Measurements from ENCODE around the gene FAM89A.
A peak's percentile ranks its signal among the peaks of the same experiment; 100 is the strongest.
"Not testable (repeated sequence)": the region's sequence is repeated elsewhere in the genome, so short reads cannot be mapped to it uniquely, and the experiment has no call there.

Gene FAM89A

DNA sequence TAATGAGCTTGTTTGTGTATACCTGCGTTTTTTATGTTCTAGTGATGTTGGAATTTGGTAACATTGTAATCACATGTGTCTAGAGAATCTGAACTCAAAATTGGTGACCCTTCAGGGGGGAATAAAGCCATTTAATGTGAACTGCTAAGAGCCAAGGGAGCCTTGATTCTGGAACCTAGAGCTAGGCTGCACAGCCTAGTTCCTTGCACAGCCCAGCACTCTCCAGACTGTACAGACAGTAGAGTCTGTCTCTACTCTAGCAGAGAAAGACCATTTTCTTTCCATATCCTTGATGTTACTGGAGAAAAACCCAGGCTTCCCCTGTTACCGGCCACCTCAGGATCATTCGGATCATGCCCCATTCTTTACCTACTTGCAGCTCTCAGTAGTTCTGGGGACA, 52.6 kb downstream of the FAM89A start:
- DNase-seq (ENCODE audit: low read depth) = no peak

DNA sequence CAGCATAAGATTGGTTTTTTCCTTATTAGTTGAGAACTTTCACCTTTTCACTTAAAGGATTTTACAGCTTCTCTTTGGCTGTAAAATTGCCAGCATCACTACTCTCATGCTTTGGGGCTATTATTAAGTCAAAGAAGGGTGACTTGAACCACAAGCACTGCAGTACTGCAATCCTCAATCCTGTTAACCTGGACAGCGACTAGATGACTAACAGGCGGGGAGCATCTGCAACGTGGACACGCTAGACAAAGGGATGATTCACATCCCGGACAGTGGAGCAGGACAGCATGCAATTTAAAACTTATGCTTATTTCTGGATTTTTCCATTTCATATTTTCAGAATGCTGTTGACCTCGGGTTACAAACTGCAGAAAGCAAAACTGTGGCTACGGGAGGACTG, 53.1 kb downstream of the FAM89A start:
- DNase-seq (ENCODE audit: low read depth) = no peak

DNA sequence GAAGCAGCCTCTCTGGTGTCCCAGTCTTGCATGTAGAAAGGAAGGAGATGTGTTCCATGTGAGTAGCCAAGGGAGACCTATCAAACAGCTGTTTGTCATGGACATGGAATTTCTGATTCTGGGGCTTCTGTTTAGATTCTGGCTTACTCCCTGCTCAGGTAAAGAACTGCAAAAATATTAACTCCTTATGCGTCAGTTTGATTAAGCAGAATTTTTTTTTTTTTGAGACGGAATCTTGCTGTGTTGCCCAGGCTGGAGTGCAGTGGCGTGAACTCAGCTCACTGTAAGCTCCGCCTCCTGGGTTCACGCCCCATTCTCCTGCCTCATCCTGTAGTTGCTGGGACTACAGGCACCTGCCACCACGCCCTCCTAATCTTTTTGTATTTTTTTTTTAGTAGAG, 54.3 kb downstream of the FAM89A start:
- DNase-seq (ENCODE audit: low read depth) = no peak

DNA sequence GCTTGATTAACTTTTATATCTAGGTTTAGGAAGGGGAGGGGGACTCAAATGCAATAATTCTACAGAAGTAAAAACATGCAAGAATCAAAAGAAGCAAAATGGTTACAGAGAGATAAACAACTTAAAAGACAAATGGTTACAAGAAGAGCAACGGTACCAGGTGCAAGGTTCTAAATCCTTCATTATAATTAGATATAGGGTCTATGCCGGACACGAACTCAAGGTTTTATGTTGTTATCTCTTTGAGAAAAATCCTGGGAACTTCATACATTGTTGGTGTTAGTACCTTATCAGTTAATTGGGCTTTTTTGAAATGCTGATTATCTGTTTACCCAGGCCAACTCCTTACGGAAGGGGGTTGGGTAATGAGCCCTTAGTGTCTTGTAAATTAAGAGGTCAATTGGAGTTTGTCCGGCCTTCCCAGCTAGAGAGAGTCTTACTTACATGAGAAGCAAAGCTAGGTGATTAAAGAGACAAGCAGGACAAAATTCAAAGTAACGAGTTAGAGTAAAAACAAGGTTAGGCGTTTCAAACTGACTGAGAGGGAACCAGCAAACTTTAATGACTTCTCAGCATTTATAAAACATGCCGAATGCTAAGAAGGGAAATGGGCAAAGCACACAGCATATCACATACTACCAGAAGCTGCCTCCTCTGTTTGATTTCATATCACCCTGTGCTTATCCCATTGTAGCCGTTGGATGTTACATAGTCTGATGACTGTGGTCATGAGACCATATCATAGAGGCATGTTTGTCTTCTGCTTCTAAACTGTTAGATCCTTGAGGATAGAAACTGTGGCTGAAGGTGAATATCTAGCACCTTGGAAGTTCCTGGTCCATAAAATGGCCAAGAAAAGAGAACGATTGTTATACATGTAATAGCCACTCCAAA, 55.2 kb downstream of the FAM89A start:
- not testable (repeated sequence) for DNase-seq (ENCODE audit: low read depth)

DNA sequence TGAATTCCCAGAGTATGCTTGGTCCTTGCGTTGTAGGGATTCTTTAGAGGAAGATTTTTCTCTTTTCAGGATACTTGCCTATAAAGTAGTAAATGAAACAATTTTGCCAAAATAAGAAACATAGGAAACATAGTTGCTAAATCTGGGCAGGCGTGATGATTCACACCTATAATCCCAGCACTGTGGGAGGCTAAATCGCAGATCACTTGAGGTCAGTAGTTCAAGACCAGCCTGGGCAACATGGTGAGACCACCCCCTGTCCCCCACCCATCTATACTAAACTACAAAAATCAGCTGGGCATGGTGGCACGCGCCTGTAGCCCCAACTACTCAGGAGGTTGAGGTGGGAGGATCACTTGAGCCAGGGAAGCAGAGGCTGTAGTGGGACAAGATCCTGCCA, 56.2 kb downstream of the FAM89A start:
- no peak for DNase-seq (ENCODE audit: low read depth)

DNA sequence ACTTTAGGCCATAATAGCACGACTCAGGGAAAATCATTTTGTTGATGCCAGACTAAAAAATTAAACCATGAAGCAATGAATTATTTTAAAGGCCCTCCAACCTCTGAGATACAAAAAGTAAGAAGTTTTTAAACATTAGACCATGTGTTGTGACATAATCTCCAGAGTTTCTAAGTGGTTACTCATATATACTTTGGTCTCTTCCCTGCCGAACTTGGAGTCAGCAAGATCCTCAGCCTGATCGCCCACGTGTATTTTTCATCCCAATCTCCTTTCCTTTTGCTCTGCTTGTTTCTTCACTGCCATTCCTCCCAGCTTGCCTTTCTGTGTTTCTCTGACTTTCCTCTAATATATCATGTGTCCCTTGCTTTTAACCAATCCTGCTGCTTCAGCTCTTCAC, 57.4 kb downstream of the FAM89A start:
- no peak for DNase-seq (ENCODE audit: low read depth)

DNA sequence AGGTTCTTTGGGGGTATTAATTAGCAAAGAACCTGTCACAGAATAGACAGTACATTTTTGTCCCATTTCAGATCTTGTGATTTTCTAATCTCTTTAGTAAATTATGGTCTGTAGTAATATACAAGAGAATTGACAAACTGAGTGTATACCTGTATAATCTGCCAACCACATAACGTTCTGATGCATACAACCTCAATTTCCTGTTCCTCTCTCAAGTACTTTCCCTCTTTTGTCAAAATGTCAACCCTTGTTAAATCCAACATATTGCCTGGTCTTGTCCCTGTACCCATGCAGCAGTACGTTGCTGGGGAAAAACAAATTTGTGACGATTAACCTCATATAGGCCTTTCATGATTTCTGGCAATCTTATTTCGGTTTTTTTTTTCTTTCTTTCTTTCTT, 60.1 kb downstream of the FAM89A start:
- DNase-seq (ENCODE audit: low read depth) = no peak

DNA sequence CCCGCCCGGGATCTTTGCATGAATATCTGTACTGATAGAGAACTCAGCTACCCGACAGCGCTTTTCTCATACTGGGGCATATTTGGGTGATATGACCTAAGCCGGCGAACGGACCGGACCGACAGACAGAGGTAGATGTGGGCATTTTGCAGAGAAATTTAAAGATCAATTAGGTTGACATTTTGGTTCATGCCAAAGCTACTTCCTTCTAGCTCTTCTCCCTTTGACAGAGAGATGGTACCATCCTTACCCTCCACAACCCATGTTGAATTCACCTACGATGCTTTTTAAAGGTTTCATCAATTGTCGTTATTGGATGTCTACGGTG, 60.7 kb downstream of the FAM89A start:
- DNase-seq (ENCODE audit: low read depth) = no peak

DNA sequence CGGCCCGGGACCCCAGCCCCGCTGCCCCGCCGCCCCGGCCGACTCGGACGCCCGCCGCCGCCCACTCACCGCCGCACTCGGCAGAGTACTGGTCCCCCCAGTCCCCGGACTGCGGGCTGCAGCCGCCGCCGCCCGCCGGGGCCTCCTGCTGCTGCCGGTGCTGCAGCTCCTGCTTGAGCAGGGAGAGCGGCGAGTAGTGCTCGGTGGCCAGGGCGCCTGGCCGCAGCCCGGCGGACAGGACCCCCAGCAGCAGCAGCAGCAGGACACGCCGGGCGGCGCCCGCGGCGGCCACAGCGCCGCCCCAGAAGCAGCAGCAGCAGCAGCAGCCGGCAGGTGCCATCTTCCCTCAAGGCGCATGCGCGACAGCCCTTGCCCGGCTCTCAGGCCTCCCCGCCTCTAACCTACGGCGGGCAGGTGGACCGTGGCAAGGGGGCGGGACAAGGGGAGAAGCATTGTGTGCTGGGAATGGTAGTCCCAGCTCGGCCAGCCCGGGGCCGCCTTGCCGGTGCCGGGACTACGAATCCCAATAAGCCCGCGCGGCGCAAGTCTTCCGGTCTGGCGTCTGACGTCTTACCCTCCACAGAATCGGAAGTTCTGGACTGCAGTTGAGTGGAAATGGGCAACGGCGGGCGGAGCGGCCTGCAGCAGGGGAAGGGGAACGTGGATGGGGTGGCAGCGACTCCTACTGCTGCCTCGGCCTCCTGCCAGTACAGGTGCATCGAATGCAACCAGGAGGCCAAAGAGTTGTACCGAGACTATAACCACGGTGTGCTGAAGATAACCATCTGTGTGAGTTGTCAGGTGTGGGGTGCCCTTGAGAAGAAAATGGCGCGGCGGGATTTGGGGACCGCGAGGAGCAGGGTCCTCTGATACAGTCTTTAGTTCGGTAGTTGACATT, 61.3 kb downstream of the FAM89A start, which contains the start of the genes ARV1 and TTC13:
TSS of gene ARV1 (plus strand) at position 604 of the 898 bp plus-strand sequence. CDS start at position 616, 12 bp downstream.
TSS of gene TTC13 (minus strand) at position 371 of the 898 bp plus-strand sequence. CDS start at position 340, 31 bp downstream.
- peak; percentile 88 for DNase-seq (ENCODE audit: low read depth)

DNA sequence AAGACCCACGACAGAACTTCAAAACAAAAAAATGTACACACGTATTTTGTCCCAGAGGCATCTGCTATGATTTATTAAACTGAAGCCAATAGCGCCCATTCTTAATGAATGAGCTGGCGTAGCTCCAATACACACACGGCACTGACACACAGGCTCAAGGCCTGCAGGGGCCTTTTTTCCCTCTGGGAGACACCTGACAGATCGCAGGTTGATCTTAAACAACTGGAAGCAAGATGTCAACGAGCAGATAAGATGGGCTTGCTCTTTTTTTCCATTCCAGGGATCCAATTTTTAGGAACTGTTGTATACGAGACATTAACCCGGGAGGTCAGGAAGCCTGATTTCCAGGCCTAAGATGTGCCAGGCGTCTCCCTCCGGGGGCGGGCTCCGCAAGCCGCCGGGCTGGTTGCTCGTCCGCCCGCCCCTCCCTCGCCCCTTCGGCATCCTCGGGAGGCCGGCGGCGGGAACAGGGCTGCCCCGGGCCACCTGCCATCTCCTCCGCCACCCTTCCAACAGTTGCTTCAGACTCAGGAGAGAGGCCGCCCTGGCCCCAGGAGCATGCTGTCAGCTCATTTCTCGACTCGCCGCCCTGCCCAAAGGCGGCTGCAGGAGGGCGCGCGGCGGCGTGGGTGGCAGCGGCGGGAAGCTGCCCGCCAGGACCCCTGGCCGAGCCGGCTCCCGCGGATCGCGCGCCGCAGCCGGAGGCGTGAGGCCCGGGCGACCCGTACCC, 62.1 kb downstream of the FAM89A start:
- DNase-seq (ENCODE audit: low read depth) = no peak

DNA sequence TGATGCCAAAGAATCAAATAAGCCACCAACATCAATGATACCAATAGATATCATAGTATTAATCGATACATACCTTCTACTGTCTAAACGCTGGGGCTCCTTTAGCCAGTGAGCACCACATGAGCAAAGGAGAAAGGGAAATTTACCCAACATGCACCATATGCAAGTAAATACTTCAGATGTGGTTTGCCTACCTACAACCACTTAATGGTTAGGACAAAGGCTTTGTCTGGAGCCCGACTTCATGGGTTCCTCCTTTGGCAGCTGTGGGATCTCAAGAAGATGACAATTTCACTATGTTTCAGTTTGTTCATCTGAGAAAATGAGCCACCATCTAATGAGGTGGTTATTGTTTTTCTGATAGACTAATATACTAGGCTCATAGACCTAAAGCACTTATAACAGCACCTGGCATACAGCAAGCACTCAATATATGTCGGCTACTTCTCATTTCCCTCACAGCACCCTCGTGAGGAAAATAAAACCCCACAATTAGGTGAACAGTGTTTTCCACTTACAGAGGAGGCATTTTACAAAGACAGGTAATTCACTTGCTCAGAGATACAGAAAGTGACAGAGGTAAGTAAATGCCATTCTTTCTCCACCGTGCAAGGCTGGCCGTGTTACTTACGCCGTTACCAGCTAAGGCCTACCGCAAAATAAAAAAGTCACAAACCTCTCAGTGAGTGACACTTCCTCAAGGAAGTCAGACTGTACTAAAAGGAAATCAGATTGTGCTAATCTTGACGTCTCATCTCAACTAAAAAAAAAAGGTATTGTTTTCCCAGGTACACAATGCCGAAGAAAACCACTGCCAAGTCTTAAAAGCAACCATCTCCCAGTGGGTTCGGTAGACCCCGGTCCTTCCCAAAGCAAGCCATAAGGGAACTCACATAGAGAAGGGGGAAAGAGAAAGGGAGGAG, 63.0 kb downstream of the FAM89A start:
- no peak for DNase-seq (ENCODE audit: low read depth)

DNA sequence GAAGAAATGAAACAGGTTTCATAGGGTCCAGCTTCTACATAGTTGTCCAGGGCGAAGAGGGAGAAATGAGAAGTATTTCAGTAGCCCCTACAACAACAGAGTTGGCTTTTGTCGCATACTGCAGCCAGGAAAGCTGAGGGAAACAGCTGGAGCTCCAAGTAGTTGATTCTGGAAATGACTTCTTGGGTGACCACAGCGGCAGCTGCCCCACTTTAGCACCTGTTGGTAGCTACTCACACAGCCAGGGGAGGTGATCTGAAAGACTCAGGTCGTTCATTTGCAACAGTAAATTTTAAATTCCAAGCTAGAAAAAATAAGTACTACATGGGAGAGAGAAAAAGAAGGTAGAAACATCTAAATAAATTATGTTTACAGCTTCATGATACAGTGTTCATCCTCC, 63.7 kb downstream of the FAM89A start:
- no peak for DNase-seq (ENCODE audit: low read depth)

DNA sequence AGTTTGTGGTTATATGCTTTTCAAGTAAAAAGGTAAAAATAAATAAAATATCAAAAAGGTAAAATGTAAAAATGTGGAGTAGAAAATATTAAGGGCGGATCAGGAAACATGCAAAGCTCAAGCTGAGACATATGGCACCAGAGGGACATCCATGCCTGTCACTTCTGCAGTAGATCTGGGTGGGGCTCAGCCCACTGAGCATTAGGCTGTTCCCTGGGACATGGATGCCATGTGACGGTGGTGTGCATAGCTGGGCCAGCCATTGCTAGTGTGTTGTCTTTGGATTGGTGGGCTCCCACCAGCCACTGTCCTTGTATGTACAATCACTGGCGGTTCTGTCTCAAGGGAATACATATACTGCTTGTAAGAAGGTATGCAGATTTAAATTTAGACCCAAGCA, 64.4 kb downstream of the FAM89A start:
- DNase-seq (ENCODE audit: low read depth) = no peak

DNA sequence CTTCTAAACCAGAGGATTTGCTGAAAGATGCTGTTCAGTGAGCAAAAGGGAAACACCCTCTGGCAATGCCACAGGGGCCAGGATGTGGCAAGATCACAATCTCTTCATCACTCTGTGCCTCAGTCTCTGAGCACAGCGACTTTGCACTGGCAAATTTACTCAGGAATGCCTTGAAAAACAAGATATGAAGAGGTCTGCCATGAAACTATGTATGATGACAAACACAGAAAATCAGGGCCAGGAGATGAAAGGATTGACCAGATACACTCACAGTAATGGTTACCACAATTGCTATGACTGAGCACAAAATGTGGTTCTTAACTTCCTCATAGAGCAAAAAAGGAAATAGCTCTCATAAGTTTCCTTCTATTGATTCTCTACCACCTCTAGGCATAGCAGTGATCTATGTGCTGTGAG, 67.2 kb downstream of the FAM89A start:
- DNase-seq (ENCODE audit: low read depth) = no peak

DNA sequence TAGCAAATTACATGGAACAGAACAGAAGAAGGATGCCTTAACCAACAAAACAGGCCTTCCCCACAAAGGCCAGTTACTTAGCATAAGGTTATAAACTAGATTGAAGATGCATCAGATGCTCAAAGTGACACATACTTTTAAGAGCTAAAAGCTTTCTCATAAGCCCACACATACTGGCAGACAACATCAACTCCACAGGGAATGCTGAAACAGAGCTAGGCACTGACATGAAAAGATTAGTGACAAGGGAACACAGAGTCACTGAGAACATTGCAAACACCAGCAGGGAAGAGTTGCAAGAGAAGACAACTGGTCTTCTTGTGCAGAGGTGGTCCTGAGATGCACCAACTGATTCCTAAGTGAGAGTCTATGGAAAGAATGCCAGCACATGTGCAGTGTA, 68.3 kb downstream of the FAM89A start:
- no peak for DNase-seq (ENCODE audit: low read depth)

DNA sequence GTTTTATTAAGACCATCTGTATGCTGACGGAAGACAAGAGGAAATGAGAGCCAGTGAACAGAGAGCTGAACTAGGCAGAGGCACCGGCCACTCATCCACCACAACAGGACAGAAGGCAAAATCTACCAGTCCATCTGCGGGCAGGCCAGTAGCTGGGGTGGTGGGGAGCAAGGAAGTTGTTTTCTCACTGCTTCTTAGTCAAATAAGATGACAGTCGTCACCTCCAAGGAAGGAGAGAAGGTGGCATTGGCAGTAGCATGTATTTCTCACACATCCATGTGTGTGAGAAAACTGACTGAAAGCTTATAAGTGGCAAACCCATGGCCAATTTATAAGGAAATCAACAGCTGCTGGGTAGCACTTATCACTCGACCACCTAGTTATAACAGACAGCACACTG, 69.6 kb downstream of the FAM89A start:
- DNase-seq (ENCODE audit: low read depth) = no peak

Data from HS-27A (cell line).